Measurements from ENCODE around the gene CAMKK1.

The CAMKK1 gene

DNA sequence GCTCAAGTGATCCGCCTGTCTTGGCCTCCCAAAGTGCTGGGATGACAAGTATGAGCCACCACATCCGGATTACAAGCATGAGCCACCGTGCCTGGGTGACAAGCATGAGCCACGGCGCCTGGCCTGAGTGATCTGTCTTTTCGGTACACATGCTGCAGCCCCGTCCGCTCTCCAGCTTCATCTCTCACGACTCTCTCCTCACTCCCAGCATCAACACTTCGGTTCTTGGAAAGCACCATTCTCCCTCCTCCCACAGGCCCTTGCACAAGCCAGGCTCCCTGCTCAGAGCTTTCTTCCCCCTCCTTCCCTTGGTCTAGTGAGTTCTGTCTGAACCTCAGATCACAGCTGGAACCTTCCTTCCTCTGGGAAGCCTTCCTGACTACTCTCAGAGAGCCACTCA, 40.3 kb downstream of the CAMKK1 start:
- Histone ChIP-seq H3K4me3 (ENCODE audit: low read depth in 1 of 2, low read length in 1 of 2) (no peak overlapping the region), H3K36me3 (no peaks in the 10 kb centered on the region), H3K9me3 (no peaks in the 10 kb centered on the region), H3K27me3 (no peaks in the 10 kb centered on the region), H3K27ac (no peak overlapping the region), H3K4me1 (ENCODE audit: control insufficient read depth in 1 of 2, insufficient read depth in 1 of 2, low read depth in 1 of 2, low read length in 1 of 2) (no peaks in the 10 kb centered on the region)
- TF ChIP-seq, protein P1, sequence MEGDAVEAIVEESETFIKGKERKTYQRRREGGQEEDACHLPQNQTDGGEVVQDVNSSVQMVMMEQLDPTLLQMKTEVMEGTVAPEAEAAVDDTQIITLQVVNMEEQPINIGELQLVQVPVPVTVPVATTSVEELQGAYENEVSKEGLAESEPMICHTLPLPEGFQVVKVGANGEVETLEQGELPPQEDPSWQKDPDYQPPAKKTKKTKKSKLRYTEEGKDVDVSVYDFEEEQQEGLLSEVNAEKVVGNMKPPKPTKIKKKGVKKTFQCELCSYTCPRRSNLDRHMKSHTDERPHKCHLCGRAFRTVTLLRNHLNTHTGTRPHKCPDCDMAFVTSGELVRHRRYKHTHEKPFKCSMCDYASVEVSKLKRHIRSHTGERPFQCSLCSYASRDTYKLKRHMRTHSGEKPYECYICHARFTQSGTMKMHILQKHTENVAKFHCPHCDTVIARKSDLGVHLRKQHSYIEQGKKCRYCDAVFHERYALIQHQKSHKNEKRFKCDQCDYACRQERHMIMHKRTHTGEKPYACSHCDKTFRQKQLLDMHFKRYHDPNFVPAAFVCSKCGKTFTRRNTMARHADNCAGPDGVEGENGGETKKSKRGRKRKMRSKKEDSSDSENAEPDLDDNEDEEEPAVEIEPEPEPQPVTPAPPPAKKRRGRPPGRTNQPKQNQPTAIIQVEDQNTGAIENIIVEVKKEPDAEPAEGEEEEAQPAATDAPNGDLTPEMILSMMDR (IDR thresholded peaks at IDR 0.05) = no peak

DNA sequence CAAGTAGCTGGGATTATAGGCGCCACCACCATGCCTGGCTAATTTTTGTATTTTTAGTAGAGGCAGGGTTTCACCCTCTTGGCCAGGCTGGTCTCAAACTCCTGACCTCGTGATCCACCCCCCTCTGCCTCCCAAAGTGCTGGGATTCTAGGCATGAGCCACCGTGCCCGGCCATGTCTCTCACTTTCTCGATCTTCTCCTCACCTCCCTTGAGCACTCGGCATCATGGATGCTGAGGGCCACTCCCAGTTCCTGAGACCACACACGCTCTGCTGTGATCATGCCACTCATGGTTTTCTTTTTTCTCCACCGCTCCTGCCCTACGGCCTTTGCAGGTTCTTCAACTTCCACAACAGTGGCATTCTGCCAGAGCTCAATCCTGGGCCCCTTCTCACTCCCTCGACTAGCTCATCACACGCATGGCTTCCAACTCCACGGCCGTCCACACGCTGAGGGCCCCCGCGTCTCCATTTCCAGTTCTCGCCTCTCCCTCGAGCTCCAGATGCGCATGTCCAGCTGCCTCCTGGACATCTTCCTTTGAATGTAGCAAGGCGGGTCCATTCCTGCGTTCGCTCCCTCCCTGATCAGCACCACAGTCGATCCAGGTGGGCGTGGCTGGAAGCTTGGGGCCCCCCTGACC, 41.3 kb downstream of the CAMKK1 start:
- Histone ChIP-seq H3K36me3 (no peaks in the 10 kb centered on the region), H3K9me3 (no peaks in the 10 kb centered on the region), H3K27me3 (no peaks in the 10 kb centered on the region), H3K27ac (no peak overlapping the region), H3K4me3 (ENCODE audit: low read depth in 1 of 2, low read length in 1 of 2) (no peak overlapping the region), H3K4me1 (ENCODE audit: control insufficient read depth in 1 of 2, insufficient read depth in 1 of 2, low read depth in 1 of 2, low read length in 1 of 2) (peaks cover 0 to under 1% of the 10 kb centered on the region in 2 experiments)
- TF ChIP-seq, protein P1 (IDR thresholded peaks at IDR 0.05) = no peak

DNA sequence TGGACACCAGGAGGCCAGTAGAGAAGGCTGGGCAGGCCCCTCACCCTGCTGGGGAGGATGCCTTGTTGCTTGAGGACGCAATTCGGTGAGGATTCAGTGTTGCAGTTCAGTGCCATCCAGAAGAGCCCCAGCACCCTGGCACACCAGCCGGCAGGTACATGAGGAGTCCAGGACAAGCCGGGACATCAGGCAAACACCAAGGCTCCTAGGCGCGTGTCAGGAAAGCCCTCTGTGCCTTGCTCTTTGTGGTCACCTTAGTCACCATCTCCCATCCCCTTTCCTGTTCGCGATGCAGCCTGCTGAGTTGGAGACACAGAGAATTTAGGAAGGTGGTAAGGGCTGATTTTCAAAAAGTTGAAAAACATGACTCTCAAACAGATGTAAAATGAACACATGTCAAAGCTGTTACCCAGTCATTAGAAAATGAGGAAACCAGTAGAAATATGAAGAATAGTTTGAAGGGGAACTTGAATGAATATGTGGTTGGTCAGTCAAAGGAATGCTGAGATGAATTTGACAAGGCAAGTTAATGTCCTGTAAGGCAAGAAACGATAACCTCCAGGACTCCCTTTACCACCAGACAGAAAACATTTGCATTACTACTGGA, 44.5 kb downstream of the CAMKK1 start:
- Histone ChIP-seq H3K4me1 (ENCODE audit: control insufficient read depth in 1 of 2, insufficient read depth in 1 of 2, low read depth in 1 of 2, low read length in 1 of 2) (peaks cover 25% of the 10 kb centered on the region in 2 experiments), H3K4me3 (ENCODE audit: low read depth in 1 of 2, low read length in 1 of 2) (no peak overlapping the region), H3K36me3 (no peaks in the 10 kb centered on the region), H3K27me3 (no peaks in the 10 kb centered on the region), H3K27ac (no peak overlapping the region), H3K9me3 (no peaks in the 10 kb centered on the region)
- TF ChIP-seq, protein P1 (IDR thresholded peaks at IDR 0.05) = no peak

DNA sequence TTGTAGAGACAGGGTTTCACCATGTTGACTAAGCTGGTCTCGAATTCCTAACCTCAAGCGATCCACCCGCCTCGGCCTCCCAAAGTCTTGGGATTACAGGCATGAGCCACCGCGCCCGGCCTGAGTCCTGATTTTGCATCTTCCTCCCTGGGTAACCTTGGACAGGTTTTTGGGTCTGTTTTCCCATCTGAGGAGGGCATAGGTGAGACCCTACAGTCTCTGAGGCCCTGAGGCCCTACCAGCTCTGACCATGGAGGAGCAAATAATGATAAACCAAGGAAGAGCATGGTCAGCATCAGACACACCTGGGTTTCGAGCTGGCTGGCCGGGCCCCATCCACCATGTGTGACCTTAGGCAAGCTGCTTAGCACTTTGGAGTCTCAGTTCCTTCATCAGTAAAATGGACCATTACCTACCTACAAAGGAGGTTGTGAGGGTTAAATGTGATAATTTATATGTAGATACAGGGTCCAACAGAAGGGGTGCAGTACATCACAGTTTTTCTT, 45.6 kb downstream of the CAMKK1 start:
- Histone ChIP-seq H3K4me1 (ENCODE audit: control insufficient read depth in 1 of 2, insufficient read depth in 1 of 2, low read depth in 1 of 2, low read length in 1 of 2) (peaks cover 25 to 27% of the 10 kb centered on the region in 2 experiments), H3K27ac (no peak overlapping the region), H3K9me3 (no peaks in the 10 kb centered on the region), H3K27me3 (no peaks in the 10 kb centered on the region), H3K36me3 (peaks cover 6% of the 10 kb centered on the region), H3K4me3 (ENCODE audit: low read depth in 1 of 2, low read length in 1 of 2) (no peak overlapping the region)
- TF ChIP-seq, protein P1 (IDR thresholded peaks at IDR 0.05) = no peak

DNA sequence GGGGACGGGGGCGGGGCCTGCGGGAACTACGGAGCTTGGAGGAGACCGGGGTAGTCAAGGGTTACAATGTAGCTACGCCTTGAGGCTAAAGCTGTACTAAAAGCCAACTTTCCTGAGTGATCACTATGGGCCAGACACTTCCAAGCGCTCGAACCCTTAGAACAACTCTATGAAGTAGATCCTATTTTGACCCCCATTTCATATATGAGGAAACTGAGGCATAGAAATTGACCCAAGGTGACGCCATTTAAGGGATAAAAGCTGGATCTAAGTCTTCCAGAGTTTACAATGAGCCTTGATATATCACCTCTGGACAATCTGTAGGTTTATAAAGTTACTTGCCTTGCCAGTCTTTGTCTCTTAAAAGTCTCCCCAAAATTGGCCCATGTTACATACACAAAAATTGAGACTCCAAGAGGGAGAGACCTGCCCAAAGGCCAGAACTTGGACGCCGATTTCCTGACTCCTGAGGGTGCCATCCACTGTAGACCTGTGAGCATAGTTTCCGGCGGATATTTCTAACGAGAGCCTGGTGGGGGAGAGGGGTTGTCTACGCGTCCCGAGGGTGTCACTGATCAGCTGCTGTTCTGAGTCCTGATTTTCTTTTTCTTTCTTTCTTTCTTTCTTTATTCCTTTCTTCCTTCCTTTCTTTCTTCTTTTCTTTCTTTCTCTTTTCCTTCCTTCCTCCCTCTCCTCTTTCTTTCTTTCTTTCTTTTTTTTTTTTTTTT, 46.3 kb downstream of the CAMKK1 start:
- peaks cover 25 to 30% of the 10 kb centered on the region in 2 experiments for H3K4me1 ChIP-seq (ENCODE audit: control insufficient read depth in 1 of 2, insufficient read depth in 1 of 2, low read depth in 1 of 2, low read length in 1 of 2)
- no peaks in the 10 kb centered on the region for H3K9me3 ChIP-seq
- peaks cover 10% of the 10 kb centered on the region for H3K36me3 ChIP-seq
- no peaks in the 10 kb centered on the region for H3K27me3 ChIP-seq
- H3K4me3 ChIP-seq (ENCODE audit: low read depth in 1 of 2, low read length in 1 of 2) = peak overlapping the region; percentile 80 to 97
- peak overlapping the region; percentile 82 for H3K27ac ChIP-seq
- TF ChIP-seq, protein P1 (IDR thresholded peaks at IDR 0.05) = no peak

All from neutrophil (primary cell).